HG03575 (cell line): ENCODE data around the gene SYNJ2BP.

Experiments used
- ATAC-seq: cut with Tn5 transposase; IDR thresholded peaks from one replicate; pipeline ENCODE4 v1.9.1; 2021; ENCODE audit not compliant: unreplicated experiment, insufficient number of reproducible peaks, low FRiP score; ENCODE audit errors: extremely low read depth

Gene SYNJ2BP

DNA sequence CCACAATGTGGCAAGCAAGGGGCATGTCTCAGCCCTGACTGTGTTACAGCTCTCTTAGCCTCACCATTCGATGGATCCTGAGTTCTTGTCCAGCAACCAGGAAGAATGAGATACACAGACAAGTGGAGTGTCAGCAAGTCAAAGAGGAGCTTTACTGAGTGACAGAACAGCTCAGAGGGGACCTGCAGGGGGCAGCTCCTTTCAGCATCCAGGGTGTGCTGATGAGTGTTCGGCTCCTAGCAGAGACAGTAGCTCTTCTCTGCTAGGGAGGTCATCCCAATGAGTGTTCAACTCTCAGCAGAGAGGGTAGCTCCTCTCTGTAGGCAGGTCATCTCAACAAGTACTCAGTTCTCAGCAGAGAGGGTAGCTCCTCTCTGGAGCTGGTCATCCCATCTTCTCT is 19.1 kb downstream of the SYNJ2BP start:
- no peak for ATAC-seq

DNA sequence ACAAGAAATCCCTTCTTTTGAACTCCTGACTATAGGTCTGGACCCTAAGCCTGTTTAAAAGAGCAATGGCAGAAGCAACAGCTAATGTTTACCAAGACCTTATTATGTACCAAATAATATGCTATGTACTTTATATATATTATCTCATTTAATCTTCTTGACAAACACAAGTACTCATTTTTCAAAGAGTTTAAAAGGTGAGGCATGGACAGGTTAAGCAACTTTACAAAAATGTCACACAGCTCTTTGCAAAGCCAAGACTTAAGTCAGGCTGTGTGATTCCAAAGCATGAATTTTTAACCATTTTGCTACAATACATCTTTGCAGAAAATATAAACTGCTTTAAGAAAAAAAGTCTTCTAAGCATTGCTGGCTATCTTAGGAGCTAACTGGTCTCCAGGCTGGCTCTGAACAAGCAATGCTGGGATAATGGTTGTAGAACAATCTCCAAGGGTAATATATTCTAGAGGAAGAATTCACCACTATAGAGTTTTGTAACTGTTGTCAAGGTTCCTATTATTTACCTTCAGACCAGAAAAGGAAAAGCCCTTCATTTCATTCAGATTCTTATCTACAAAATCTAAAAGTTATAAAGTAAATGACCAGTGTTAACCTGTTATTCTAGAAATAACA is 22.1 kb downstream of the SYNJ2BP start:
- no peak for ATAC-seq

DNA sequence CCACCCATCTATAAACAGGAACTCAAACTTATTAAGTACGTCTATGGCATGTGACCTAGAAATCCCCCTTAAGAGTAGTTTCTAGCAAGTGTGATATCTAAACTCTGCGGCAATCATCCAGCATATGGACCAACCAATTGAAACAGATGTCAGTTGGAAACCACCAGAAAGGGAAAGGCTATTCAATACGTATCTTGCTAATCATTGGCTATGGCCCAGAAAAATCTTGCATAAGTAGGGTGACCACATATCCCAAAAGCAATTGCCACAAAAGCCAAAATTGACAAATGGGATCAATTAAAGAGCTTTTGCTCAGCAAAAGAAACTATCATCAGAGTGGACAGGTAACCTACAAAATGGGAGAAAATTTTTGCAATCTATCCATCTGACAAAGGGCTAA is 24.2 kb downstream of the SYNJ2BP start:
- no peak for ATAC-seq

DNA sequence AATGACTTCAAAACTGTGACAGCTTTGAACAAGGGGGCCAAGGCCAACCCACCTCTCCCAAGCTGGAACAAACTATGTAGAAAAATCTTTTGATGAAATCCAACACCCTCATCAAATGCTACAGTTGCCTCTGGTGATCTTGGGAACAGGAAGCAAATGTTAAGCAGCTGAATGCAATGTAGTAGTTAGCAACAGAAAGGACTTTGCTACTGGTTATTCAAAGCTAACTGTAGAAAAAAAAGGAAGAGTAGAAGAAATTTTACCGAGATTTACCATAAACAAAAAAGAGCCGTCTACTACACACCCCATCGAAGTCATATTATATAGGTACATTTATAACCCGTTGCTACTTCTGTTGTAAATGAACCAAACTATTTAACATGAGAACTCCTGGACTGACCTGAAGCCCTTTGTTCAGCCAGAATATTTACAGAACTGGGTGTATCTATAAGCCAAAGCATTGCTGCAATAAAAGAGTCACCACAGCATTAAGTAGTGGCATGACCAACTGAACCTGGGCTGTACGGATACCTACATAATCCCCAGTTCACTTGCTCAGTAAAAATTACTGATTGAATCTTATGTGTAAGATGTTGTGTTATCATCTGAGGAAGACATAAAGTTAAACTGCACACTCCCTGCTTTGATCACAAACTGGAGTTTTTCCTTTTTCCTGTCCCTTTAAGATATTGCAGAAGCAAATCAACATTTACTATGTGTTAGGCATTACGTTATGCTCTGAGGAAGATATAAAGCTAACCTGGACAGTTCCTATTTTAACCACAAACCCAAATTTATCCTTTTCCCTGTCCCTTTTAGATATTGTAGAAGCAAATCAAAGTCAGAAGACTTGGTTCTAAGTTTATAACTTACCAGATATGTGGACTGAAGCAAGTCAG is 25.1 kb downstream of the SYNJ2BP start:
- ATAC-seq, result no peak

DNA sequence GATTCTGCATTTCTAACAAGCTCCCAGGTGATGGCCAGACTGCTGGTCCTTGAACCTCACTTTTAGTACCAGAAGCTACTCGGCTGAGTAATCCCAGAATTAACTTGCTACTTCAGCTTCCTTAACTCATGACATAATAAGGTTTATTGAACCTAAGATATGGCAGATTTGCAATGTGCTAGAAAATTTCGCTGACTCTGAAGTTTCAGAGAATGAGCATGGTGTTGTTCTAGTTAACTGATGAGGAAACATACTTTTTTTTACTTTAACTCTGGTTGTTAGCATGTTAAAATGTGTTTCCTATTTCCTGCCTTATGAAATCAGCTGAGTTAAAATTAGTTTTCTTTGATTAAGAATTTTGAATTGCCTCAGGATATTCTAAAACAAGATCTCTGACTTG is 34.4 kb downstream of the SYNJ2BP start:
- ATAC-seq, result no peak

DNA sequence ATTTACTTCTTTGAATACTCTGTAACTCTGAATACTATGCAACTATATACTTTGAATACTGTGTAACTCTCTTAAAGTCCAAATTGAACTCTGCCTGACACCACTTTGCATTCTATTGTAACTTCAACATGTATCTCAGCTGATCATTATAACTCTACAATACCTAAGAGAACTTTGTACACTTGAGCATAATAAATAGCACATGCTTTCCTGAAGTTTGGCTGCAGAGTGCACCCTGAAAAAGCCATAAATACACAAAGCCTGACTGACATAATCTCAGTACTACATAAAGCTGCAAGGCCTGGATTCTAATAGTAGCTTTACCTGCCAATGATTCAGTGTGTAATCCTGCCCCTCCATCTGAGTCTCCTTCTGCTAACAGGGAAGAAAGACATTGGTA is 36.1 kb downstream of the SYNJ2BP start:
- no peak for ATAC-seq

DNA sequence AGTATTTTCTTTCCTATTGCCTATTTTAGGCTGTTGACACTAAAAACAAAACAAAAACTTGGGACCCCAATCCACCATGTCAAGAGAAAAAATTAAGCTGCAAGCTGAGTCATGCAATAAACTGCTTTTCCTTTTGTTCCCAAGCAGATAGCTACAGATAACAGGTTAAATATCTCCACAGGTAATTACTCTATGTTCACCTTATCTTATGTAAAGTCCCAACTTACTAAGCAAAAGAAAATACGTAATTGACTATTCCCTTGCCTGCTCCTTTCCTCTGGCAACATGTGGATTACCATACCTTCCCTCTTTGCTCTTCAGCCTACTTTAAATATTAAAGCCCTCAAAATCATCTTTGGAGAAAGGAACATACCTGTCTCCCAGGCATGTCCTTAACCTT is 38.2 kb downstream of the SYNJ2BP start:
- ATAC-seq, result no peak
